UCSD-AML1 (cell line): ENCODE measurements around the gene GAS7.

ENCODE experiments used
- DNase-seq: peaks from one replicate; lab custom pipeline; 2025; ENCODE audit not compliant: unreplicated experiment; lab: John Stamatoyannopoulos, UW

The GAS7 gene

DNA sequence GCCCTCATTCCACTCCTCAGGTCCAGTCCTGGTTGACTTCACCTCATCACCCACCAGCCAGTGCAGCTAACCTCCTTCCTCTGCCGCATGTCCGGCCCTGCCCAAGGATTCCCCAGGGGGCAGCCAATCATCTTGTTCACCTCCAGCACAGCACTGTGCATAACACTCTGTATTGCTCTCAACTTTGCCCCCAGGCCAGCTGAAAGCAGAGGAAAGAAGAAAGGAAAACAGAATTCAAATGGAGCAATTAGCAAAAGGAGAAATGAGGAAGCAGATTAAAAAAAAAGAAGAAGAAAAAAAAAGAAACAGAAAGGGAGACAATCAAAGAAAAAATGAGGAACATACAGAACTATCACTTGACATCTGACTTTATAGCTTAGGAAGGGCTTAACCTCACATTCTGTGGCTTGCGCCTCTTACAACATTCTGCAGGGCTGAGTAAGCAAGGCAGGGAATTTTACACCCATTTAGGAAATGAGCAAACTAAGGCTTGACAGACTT lies 26.1 kb downstream of the GAS7 start:
- DNase-seq, result peak; percentile 24

DNA sequence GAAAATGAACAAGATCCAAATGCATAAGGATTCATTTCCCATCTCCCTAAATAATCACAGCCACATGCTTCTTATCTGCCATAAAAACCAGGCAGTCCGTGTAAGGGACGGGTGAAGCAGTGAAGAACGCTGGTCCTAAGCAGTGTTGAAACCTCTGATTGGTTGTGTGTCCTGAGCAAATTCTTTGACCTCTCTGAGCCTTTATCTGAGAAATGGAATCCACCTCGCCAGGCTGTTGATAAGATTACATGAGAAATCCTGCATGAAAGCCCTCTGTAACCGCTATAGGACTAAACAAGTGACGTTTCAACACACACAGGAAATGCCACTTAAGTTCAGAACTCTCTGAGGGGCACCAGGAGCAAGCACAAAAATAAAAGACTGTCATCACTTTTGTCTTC lies 26.8 kb downstream of the GAS7 start:
- DNase-seq, result no peak

DNA sequence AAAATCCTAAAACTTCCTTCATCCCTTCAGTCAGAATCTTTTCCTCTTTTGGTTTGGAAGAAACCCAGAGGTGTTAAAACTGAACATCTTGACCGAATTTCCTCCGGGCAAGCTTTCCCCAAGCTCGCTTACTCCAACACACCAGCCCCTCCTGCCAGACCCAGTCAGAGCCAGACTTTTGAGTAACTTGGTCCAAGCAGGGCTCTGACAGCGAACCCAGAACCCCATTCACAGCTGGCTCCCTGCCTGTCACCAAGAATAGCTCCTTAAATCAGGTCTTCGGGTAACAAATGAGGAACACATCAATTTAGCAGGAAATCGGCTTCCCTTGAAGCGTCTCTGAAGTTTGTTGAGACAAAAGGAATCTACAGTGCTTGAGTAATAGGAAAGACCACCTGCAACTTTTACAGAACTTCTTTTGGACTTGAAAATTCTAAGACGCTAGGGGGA lies 27.3 kb downstream of the GAS7 start:
- DNase-seq, result no peak

DNA sequence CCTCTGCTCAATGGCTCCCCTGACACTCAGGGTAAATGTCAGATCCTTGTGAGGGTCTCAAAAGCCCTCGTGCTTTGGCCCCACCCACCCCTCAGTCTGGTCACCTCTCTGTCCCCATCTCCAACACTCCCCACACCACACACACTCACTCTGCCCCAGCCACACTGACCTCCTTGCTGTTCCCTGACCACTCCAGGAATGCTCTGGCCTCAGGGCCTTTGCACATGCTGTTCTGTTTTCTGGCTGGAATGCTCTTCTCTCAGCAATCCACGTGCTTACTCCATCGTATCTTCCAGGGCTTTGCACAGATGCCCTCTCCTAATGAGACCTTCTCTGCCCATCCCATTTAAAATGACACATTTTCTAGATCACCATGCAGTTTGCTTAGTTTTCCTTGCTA lies 28.2 kb downstream of the GAS7 start:
- no peak for DNase-seq

DNA sequence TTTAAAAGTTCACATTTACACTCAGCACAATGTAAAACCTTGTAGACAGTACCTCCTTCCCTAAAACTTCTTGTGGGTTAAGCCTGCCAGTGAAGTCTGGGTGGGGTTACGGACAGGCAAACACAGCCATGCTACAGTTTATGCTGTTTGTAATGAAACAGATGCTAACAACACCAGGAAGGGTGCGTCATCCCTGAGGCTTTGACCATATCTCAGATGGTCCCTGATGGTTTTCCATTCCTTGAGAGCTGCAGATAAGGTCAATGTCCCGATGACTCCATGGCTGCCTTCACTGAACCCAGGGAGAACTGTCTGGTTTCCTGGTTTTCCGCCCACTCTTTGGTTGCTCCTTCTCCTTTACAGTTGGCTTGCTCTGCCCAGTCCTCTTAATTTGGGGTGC lies 29.1 kb downstream of the GAS7 start:
- DNase-seq, result no peak

DNA sequence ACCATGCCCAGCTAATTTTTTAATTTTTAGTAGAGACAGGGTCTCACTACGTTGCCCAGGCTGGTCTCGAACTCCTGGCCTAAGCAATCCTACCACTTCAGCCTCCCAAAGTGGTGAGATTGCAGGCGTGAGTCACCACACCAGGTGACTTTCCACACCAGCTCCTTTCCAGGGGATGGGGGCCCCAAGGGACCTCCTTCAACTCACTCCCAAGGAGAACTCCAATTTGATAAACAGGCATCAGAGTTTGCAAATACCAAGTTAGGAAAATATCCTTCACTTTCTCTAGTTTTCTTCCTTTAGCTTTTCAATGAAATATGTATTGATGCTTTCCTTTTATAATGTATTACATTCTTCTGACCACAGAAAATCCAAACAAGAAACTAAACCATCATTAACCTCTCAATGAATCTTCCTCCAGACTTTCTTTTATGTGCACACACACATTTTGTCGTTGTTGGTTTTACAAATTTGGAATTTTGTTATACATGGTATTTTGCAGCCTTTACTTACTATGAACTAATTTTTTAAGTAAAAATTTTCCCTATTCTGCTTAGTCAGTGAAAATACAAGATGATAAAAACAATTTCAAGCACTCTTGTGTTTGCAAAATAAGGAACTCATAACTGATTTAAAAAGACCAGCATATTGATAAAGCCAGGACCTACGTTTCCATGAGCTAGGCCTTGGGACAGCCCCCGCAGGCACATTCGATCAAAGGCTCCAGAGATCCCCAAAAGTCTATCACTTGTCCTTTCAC lies 32.0 kb downstream of the GAS7 start:
- DNase-seq, result no peak

DNA sequence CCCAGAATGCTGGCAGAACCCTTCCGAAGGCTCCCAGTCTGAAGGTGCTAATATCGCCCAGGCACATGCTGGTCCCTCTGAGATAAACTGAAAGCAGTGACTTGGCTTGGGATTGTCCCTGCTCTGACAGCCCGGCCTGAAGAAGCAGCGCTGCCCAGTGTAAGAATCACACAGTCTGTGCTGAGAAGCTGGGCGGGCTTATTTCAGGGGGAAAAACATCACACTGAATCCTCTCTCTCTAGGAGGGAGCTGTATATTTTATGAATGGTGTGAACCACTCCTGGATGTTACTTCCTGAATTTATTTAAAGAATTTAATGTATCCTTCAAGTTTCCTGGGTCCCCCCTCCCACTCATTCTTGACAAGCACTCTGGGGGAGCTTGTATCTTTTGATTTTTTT lies 36.3 kb downstream of the GAS7 start:
- peak; percentile 24 for DNase-seq

DNA sequence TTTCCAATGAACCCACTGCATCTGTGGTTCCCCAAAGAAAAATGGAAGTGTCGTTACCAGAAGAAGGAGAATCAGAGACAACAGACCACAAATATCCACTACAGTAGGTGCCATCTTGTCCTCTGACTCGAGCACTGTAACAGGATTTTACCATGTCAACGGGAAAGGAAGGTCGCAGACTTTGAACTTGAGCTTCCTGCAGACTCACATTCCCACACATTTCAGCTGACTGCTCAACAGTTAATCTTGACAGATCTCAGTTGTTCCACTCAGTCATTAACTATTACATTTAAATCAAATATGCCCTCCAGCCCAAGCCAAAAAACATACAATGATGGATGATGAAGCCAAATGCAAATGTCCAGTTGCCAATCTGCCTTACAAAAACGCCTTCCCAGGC lies 37.0 kb downstream of the GAS7 start:
- no peak for DNase-seq

DNA sequence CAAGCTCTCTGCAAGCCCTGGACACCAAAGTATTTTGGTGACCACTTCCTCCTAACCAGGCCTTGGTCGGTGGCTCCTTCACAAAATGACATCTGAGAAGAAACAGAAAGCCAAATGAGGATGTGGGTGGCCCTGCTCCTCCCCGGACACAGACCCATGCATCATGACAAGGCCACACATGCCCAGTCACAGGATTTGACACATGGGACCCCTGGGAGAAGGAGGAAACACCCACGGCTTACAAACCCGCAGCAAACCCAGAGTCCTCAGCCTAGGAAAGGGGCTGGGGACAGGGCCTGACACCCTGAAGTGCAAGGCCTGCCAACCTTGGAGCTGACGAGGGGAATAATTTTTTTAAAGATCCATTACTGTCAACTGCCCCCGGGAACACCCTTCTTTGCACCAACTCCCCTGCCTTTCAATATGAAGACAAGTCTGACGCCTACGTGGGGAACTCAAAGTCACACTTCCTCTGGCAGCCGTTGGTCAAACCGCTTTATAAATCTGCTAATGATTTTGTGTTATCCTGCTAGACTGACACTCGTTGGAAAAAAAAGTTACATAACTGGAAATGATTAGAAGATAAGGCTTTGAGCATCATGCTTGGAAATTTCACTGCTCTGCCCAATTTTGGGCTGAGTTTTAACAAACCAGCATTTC lies 41.3 kb downstream of the GAS7 start:
- DNase-seq, result peak; percentile 91

DNA sequence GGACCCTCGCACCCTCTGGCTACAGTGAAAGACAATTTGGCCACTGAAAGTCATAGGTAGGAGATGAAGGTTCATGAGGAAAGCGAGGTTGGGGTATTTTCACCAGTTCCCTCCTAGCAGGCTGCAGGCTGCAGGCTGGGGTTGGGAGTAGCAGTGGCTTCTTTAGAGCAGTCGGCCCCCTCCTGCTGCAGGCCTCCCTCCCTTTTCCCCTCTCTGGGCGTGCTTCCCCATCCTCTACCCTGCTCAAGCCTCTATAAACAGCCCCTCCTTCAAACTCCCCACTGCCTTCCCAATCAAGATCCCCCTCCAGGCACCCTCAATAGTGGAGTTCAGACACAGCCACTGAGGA lies 41.8 kb downstream of the GAS7 start:
- DNase-seq, result no peak

DNA sequence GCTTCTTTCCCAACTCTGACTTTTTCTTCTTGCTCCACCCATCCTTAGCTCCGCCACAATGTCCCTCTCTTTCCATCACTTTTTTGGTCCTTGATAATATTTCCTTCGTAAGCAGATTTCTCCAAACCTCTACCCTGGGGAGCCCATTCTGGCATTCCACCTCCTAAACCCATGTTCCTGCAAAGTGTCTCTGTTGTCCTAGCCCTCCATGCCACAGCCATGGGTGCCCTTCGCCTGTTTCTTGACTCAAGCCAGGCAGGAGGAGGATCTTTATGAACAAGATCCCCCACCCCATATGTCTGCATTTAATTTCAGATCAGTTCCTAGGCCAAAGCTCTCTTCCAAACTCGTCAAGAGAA lies 42.4 kb downstream of the GAS7 start:
- DNase-seq, result no peak

DNA sequence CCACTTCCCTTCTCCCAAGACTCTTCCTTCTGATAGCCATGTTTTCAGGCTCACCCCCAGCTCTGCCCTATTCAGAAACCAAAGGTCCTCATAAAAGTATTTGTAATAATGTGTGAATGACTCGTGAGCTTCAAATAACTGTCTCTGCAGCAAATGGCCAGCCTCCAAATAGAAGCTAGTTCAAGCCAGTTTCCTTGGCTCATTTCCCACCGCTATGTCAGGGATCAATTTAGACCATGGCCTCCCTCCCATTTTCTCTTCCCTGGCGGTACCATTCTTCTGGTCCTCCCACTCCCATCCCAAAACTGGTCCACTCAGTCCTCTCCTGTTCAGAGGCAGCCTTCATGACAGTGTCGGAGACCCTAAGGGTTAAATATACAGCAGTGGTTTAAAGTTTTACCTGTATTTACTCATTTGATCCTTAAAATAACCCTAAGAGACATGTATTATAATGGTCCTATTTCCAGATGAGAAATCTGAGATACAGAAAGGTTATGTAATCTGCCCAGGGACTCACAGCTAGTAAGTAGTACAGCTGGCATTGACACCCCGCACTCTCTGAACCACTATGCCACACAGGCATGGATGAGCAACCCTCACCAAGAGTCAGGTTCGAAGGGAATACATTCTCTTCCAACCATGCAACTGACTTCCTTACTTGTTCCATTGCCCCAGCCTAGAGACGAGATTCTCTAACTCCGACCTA lies 42.9 kb downstream of the GAS7 start:
- no peak for DNase-seq

DNA sequence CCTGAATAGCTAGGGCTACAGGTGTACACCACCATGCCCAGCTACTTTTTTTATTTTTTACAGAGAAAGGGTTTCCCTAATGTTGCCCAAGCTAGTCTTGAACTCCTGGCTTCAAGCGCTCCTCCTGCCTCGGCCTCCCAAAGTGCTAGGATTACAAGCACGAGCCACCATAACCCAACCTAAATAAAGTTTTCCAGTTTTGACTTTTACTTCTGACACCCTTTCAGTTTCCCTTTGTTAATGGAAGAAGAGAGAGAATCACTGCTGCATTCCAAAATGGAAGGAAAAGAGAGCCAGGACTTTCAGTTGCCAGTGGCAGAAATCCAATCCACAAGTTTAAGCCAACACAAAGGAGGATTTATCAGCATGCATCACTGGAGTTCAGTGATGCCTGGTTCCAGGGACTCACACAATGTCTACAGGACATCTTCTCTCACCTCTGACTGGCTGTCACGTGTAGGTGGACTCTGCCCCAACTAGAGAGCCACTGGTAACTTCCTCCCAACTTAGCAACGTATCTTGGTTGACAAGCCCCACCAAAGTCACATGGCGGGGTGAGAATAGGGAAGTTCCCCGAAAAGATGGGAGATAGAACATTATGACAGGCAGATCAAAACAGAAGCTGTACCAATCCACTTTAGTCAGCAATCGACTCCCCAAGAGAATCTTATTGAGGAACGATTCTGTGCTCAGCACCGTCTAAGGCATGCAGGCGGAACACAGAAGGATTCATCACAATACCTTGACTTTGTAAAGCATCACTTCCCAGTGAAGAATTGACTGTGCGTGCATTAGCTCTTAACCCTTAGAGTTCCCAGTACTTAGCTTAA lies 46.5 kb downstream of the GAS7 start:
- peak; percentile 35 for DNase-seq

DNA sequence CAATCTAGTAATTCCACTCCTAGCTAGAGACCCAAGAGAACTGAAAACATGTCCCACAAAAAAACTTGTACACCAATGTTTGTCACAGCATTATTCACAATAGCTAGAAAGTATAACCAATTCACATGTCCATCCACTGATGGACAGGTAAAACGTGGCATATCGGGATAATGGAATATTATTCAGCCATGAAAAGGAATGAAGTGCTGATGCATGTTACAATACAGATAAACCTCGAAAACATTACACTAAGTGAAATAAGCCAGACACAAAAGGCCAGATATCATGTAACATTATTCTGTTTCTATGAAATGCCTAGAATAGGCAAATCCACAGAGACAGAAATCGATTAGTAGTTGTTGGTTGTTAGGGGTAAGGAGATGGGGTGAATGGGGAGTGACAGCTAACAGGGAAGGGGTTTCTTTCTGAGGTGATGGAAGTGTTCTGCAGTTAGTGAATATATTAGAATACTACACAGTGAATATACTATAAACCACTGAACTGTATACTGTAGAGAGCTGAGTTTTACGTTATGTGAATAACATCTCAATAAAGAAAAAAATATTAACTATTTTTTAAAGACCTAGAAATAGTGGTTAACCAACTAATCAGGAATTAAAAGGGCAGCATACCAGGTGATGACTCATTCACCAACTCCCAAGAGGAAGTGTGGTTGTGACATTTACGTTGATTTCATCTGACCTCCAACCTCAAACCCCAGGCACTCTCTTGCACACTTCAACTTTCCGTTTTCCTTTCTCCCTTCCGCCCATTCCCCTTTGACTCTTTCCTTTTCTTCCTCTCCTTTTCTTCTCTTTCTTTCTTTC lies 48.6 kb downstream of the GAS7 start:
- no peak for DNase-seq

DNA sequence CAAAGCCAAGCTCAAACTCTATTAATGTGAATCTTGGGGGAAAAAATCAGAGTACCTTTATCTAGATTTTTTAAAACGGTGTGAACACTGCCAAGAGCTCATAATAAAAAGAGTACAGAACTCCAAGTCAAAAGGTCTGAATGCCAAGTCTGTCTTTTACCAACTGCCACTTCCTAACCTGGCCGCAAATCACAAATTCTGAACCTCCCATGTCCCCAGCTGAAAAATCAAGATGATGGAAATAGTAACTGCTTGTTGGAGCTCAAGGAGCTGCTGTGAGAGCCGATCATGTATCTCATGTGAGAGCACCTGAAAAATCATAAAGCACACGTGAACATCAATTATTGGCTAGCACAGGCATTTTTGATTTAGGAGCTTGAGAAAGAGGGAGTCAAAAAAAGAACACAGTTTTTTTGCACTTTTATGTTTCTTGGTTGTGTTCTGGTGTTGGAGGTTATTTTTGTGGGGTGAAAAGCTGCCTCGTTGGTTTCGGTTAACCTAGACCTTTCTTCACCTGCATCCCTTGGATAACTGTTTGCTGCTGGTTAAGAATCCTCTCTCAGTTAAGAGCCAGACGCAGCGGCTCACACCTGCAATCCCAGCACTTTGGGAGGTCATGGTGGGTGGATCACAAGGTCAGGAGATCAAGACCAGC lies 50.5 kb downstream of the GAS7 start:
- no peak for DNase-seq

DNA sequence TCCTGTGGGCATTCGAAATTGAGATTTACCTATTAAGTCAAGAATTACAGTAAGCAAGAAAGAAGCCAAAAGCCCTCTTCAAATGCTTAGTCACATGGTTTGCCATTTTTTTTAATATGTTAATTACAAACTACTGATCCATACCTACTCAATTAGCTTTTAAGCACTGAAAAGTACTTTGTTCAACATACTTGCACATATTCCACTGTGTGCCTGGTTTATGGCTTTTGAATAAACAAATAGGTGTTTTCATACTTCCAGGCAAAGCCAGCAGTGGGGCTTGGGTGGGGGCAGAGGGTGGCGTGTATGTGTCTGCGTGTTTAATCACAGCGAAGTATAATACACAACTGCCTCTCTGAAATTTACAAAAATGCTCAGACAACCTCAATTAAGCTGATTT lies 51.4 kb downstream of the GAS7 start:
- DNase-seq, result no peak

DNA sequence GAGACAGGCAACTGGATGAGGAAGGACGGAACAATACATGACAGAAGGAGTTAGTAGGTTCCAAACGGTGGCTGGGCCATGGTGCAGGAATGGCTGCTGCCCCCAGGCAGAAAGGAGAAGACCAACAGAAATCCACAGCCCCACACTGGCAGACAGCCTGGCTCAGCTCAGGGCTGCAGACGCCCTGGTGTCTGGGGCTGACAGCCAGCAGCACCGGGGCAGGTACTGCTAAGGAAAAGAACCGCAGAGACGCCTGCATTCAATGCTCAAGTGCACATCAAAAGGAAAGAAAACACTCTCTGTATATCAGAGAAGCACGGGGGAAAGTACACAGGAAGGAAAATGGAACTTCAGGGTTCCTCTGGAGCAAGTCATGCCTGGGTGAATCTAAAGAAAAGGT lies 53.4 kb downstream of the GAS7 start:
- no peak for DNase-seq

DNA sequence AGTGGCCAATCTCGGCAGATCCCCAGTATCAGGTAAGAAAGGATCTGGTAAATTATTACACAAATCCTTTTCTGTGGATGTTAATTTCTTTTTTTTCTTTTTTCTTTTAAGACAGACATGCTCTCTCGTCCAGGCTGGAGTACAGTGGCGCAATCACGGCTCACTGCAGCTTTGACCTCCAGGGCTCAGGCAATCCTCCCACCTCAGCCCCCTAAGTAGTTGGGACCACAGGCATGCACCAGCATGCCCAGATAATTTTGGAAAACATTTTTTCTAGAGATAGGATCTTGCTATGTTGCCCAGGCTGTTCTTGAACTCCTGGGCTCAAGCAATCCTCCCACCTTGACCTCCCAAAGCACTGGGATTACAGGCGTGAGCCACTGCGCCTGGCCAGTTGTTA lies 54.0 kb downstream of the GAS7 start:
- no peak for DNase-seq

DNA sequence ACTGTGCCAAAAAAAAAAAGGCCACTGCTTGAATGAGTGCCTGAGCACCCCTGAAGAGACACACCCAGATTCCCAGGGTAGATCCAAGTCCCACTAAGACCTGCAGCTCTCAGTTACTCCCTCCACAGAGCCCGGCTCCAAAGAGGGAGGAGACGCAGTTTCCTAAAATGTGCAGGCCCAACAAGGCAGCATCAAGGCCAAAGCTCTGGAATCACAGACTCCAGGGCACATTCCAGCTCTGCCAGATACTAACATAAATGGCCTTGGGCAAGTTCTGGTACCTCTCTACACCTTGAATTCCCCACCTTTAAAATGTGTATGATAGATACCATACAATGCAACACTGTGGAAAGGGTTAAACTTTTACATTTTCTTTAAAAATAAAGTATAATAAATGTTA lies 57.0 kb downstream of the GAS7 start:
- DNase-seq, result no peak

DNA sequence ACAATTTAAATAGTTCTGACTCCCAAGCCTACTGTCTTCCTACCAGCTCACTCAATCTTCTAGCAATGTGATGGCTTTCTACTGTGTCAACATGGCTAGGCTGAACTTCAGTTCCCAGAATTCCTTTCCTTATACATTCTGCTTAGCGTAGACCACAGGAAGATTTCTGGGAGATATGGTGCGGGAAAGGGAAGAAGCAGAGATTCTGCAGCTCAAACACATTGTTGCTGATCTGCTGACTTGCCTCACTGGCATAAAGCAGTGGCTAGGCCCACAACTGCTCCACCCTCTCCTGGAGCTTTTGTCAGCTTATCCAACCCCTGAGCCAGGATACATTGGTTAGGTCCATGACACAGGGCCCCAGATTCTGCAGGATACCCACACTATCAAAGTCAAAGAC lies 58.8 kb downstream of the GAS7 start:
- DNase-seq, result no peak
